Lung (tissue), 12 donors: ENCODE measurements around the gene TPST2. TPM values are rescaled to one million over a fixed set of nuclear protein-coding genes. Genes with fewer than 3 reads are reported as not detected.

Source experiments
- ATAC-seq: fragments of 200-7000 bp; cut with Tn5 transposase; one replicate; pipeline ENCODE4 v1.9.1; 2020; ENCODE audit warnings: moderate number of reproducible peaks; ENCODE audit not compliant: insufficient read depth, low FRiP score
- DNase-seq, 3 donors: peaks; one replicate each; pipeline ENCODE4 v3.0.0-alpha.2; 2013 to 2017
- H3K27ac ChIP-seq, 2 donors: one replicate each; pipeline ENCODE4 v1.5.1; 2013; ENCODE audit warnings: mild to moderate bottlenecking in 2 of 2, moderate library complexity in 2 of 2, control low read depth in 1 of 2, inconsistent platforms in 1 of 2, low read depth in 1 of 2, low read length in 1 of 2
- H3K27me3 ChIP-seq, 3 donors: one replicate each; pipeline ENCODE4 v1.5.1; 2013; ENCODE audit warnings: low read length in 2 of 3; ENCODE audit not compliant: control insufficient read depth in 3 of 3, insufficient read depth in 3 of 3
- H3K36me3 ChIP-seq, 4 donors: one replicate each; pipeline ENCODE4 v1.5.1; 2013; ENCODE audit warnings: low read length in 4 of 4, mild to moderate bottlenecking in 1 of 4, moderate library complexity in 1 of 4; ENCODE audit not compliant: control insufficient read depth in 4 of 4, insufficient read depth in 4 of 4
- H3K4me1 ChIP-seq, 5 donors: one replicate each; pipeline ENCODE4 v1.5.1; 2013; ENCODE audit warnings: low read length in 5 of 5, mild to moderate bottlenecking in 2 of 5, moderate library complexity in 1 of 5; ENCODE audit not compliant: control insufficient read depth in 5 of 5, insufficient read depth in 5 of 5
- H3K4me3 ChIP-seq: one replicate; pipeline ENCODE4 v1.5.1; 2013; ENCODE audit warnings: mild to moderate bottlenecking, control low read depth, moderate library complexity
- H3K9ac ChIP-seq, 2 donors: one replicate each; pipeline ENCODE4 v1.5.1; 2013; ENCODE audit warnings: low read length in 2 of 2, control low read depth in 1 of 2; ENCODE audit not compliant: insufficient read depth in 1 of 2
- H3K9me3 ChIP-seq, 4 donors: one replicate each; pipeline ENCODE4 v1.5.1; 2013; ENCODE audit warnings: low read length in 3 of 4, mild to moderate bottlenecking in 1 of 4, moderate library complexity in 1 of 4; ENCODE audit not compliant: control insufficient read depth in 4 of 4, insufficient read depth in 3 of 4
- CTCF ChIP-seq: IDR thresholded peaks from 2 replicates; pipeline ENCODE4 v1.5.1; 2012; ENCODE audit warnings: mild to moderate bottlenecking; ENCODE audit errors: control extremely low read depth, extremely low read depth
- WGBS, 2 donors: extraction: QIAGEN DNeasy Blood & Tissue Kit; methylation state at CpG; one replicate each; pipeline ENCODE4 v1.1.7; 2013; 5-methylcytosine and 5-hydroxymethylcytosine counted together
- polyA plus RNA-seq, 2 donors: library from polyadenylated mRNA; stranded (reverse); fragments of 200-250 nt; gene quantifications; one replicate each; pipeline ENCODE4 v1.2.1, GENCODE V29; 2013
- total RNA-seq, 2 donors: library from RNA; depleted of rRNA in 1 of 2; stranded (reverse); fragments of >200 nt in 1 of 2; gene quantifications; one replicate each; pipeline ENCODE4 v1.2.1, GENCODE V29; 2014 to 2021
- donor health status: control.
- donor health status: control.
- donor health status: Bipolar disorder and iron deficiency.
- donor health status: healthy.
- donor health status: DM: yes; HTN: yes; CAD: no.

The TPST2 gene
- total and polyA plus RNA-seq, 4 donors, result 32.6 to 72.3 (median 59.9) TPM

DNA sequence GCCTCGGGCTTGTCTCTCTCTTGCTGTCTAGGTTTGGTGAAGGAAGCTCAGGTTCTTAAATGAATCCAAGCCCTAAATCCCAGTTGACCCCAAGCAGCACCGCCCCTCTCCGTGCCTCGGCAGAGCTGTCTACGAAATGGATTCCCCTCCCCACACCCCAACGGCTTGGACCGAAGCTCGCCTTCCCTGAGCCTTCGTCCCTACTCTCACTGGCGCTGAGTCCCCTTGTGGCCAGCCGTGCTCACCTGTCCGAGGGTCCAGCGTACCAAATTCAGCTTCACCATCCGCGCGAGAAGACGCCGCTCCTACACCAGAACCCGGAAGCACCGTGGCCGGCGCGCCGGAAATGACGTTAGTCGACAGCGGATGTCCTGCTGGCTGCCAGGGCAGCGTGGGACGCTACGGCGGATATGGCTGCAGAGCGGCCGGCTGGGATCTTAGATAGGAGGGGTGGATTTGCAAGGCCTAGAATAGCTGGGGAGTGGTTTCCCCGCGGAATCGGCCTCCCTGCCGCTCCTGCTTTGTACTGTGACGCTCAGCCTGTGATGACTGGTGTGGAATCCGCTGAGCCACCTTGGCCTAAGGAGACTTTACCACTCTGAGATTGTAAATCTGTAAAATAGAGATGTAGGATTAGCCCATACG is 77.7 kb downstream of the TPST2 start, which contains the start of gene TFIP11:
TFIP11 (minus strand) TSS at position 325 of the 645 bp plus-strand sequence. CDS start 2,201 bp downstream, outside the sequence.
- WGBS, 2 donors, result 0 to 1% methylated on average over 40 of the region's 40 CpGs
- Histone ChIP-seq H3K27ac (peak within 1 kb of the TSS; percentile 67 to 73), H3K9ac (peak within 1 kb of the TSS; percentile 87), H3K9me3 (no peaks in the 10 kb centered on the region), H3K27me3 (no peaks in the 10 kb centered on the region), H3K36me3 (peaks cover 0 to 16% (median 9%) of the 10 kb centered on the region in 4 donors), H3K4me3 (peak within 1 kb of the TSS; percentile 99), H3K4me1 (peaks cover 4 to 27% (median 12%) of the 10 kb centered on the region in 5 donors)
- ATAC-seq (peak; percentile 92), DNase-seq (peak; percentile 94 to 96 (median 95))
- TF ChIP-seq CTCF, result no peak

DNA sequence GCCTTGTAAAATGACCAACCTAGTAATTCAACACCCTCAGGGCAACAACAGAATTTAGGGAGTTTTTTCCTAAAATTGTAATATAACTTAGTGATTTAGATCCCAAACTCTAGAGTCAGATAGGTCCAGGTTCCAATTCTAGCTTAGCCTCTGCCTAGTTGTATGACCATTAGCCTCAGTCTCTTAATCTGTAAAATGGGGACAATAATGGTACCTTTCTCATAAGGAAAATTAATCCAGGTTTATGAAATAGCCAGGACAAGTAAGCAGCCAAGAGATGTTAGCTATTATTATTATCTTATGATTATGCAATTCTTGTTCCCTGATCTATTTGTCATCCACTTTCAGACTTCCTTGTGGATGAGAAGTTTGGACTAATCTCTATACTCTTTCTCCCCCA is 81.8 kb downstream of the TPST2 start:
- DNase-seq, result no peak
- H3K4me1 ChIP-seq, result peaks cover 7 to 17% (median 10%) of the 10 kb centered on the region in 5 donors
- H3K9me3 ChIP-seq, result no peaks in the 10 kb centered on the region
- TF ChIP-seq CTCF, result no peak
- no peak overlapping the region for H3K4me3 ChIP-seq
- no peak for ATAC-seq
- no peak overlapping the region for H3K9ac ChIP-seq
- peaks cover 17 to 43% (median 36%) of the 10 kb centered on the region in 4 donors for H3K36me3 ChIP-seq
- no peak overlapping the region for H3K27ac ChIP-seq
- no peaks in the 10 kb centered on the region for H3K27me3 ChIP-seq

DNA sequence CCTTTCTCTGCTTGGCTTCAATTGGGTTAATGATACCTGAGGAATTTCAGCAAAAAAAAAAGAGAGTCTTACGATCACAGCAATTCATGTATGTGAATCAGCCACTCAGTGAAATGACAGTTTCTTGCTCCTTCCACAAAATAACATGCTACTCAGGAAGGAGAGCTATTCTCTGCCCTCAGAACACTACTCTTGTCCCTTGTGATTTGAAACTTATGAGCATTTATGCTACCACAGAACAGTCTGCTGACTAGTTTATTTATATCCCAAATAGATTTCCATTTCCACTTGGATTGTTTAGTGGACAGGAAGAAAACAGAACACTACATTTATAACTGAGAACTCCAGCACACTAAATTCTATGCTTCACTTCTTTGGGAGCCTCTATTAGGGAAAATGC is 86.2 kb downstream of the TPST2 start:
- ATAC-seq, result no peak
- H3K27ac ChIP-seq, result no peak overlapping the region
- H3K4me1 ChIP-seq, result peaks cover 0 to 4% (median 0%) of the 10 kb centered on the region in 5 donors
- no peak for TF ChIP-seq CTCF
- no peaks in the 10 kb centered on the region for H3K9me3 ChIP-seq
- no peaks in the 10 kb centered on the region for H3K27me3 ChIP-seq
- H3K4me3 ChIP-seq, result no peak overlapping the region
- 35 to 70% methylated on average over 1 of the region's 1 CpG for WGBS, 2 donors
- peaks cover 47 to 58% (median 53%) of the 10 kb centered on the region in 4 donors for H3K36me3 ChIP-seq
- no peak for DNase-seq
- H3K9ac ChIP-seq, result no peak overlapping the region
